ENCODE data around the gene CCDC82. TPM values are rescaled to one million over a fixed set of nuclear protein-coding genes. Genes with fewer than 3 reads are reported as not detected.
"Not testable (repeated sequence)": the region's sequence is repeated elsewhere in the genome, so short reads cannot be mapped to it uniquely, and the experiment has no call there.

The CCDC82 gene
- 25.6 TPM for polyA plus RNA-seq (2012; ENCODE audit: insufficient read depth, insufficient read length, low read depth)

DNA sequence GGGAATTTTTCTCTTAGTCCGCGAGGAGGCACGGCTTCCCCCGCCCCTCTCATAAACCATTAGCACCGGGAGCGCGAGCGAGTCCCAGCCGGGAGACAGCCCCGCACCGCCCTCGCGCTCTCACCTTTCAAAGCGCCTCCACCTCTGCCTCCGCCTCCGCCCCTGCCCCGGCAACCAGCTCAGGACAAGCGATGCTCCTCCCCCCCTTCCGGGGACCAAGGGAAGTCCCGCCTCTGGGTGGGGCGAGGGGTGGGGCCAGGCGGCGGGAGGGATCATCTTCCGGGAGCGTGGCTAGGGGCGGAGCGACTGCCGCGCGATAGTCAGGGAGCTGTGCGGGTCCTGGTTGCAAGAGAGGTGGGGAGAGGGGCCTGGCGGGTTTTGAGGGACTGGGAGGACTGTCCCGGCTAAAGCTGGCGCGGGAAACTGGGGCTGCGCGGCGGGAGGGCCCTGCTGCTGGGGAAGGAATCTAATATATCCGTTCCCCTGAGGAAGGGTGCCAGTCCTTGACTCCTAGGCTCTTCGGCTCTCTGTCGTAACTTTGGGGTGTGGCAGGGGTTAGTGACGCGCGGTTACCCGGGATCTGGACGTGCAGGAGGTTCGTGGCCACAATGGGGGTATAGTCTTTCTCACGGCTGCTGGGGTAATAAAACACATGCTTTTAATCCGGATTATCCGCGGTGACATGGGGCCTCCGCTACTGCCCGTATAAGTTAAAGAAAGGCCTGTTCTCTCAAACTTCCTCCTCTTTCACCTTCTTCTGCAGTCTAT, at the start of gene CCDC82, which contains the start of gene JRKL:
CCDC82 (minus strand) TSS at position 193 of the 768 bp plus-strand sequence. CDS start 5,165 bp downstream, outside the sequence.
JRKL (plus strand) TSS at position 294 of the 768 bp plus-strand sequence. CDS start 637 bp downstream, outside the sequence.
- Histone ChIP-seq H3K4me3 (ENCODE audit: low read depth, low read length) (peak within 1 kb of the TSS; percentile 91), H3K4me1 (peaks cover 10% of the 10 kb centered on the region), H3K27me3 (no peaks in the 10 kb centered on the region), H3K36me3 (no peaks in the 10 kb centered on the region), H3K9me3 (no peaks in the 10 kb centered on the region)
- TF ChIP-seq, protein P1, sequence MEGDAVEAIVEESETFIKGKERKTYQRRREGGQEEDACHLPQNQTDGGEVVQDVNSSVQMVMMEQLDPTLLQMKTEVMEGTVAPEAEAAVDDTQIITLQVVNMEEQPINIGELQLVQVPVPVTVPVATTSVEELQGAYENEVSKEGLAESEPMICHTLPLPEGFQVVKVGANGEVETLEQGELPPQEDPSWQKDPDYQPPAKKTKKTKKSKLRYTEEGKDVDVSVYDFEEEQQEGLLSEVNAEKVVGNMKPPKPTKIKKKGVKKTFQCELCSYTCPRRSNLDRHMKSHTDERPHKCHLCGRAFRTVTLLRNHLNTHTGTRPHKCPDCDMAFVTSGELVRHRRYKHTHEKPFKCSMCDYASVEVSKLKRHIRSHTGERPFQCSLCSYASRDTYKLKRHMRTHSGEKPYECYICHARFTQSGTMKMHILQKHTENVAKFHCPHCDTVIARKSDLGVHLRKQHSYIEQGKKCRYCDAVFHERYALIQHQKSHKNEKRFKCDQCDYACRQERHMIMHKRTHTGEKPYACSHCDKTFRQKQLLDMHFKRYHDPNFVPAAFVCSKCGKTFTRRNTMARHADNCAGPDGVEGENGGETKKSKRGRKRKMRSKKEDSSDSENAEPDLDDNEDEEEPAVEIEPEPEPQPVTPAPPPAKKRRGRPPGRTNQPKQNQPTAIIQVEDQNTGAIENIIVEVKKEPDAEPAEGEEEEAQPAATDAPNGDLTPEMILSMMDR (IDR thresholded peaks at IDR 0.05; ENCODE audit: low read depth, low read length) = no peak
- peak; percentile 99 for DNase-seq

- H3K9me3 ChIP-seq; DNase-seq; H3K4me3 ChIP-seq (ENCODE audit: low read depth, low read length); H3K4me1 ChIP-seq; H3K27me3 ChIP-seq; H3K36me3 ChIP-seq: not testable (repeated sequence)
Measured at GRCh38 chr11:96432654-96433053, 42.9 kb upstream of the CCDC82 start.

GRCh38 chr11:96430668-96431067, 41.0 kb upstream of the CCDC82 start:
- Histone ChIP-seq H3K4me1 (no peaks in the 10 kb centered on the region), H3K36me3 (no peaks in the 10 kb centered on the region; the same call in 1 of the 2 replicates), H3K4me3 (ENCODE audit: low read depth, low read length) (no peak overlapping the region), H3K27me3 (no peaks in the 10 kb centered on the region), H3K9me3 (no peaks in the 10 kb centered on the region; the same call in 1 of the 2 replicates)
- no peak for DNase-seq
- TF ChIP-seq, protein P1 (IDR thresholded peaks at IDR 0.05; ENCODE audit: low read depth, low read length) = no peak

DNA sequence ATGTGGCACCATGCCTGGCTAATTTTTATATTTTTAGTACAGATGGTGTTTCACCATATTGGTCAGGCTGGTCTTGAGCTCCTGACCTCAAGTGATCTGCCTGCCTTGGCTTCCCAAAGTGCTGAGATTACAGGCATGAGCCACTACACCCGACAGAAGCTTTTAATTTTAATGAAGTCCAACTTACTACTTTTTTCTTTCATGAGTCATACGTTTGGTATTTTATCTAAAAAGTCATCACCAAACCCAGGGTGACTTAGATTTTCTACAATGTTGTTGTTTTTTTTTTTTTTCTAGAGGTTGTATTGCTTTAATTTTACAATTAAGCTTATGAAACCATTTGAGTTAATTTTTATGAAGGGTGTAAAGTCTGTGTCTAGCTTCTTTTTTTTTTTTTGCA, 35.0 kb upstream of the CCDC82 start:
- Histone ChIP-seq H3K4me3 (ENCODE audit: low read depth, low read length) (no peak overlapping the region), H3K4me1 (no peaks in the 10 kb centered on the region), H3K27me3 (no peaks in the 10 kb centered on the region), H3K36me3 (no peaks in the 10 kb centered on the region), H3K9me3 (no peaks in the 10 kb centered on the region)
- DNase-seq = no peak
- TF ChIP-seq, protein P1 (IDR thresholded peaks at IDR 0.05; ENCODE audit: low read depth, low read length) = no peak

DNA sequence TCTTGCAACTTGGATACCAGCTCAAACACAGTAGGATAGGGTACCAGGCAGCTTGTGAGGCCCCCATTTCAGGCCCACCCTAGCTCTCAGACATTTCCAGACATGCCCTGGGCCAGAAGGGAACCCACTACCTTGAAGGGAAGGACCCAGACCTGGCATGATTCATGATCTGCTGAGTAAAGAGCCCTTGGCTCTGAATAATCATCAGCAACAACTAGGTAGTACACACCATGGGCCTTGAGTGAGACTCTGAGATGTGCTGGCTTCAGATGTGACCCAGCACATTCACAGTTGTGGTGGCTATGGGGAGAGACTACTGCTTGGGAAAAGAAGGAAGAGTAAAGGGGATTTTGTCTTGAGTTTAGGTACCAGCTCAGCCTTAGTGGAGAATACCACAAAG, 23.7 kb upstream of the CCDC82 start:
- DNase-seq = no peak
- TF ChIP-seq, protein P1 (IDR thresholded peaks at IDR 0.05; ENCODE audit: low read depth, low read length) = no peak
- Histone ChIP-seq H3K4me3 (ENCODE audit: low read depth, low read length) (no peak overlapping the region), H3K9me3 (no peaks in the 10 kb centered on the region), H3K4me1 (no peaks in the 10 kb centered on the region), H3K36me3 (no peaks in the 10 kb centered on the region), H3K27me3 (no peaks in the 10 kb centered on the region)

DNA sequence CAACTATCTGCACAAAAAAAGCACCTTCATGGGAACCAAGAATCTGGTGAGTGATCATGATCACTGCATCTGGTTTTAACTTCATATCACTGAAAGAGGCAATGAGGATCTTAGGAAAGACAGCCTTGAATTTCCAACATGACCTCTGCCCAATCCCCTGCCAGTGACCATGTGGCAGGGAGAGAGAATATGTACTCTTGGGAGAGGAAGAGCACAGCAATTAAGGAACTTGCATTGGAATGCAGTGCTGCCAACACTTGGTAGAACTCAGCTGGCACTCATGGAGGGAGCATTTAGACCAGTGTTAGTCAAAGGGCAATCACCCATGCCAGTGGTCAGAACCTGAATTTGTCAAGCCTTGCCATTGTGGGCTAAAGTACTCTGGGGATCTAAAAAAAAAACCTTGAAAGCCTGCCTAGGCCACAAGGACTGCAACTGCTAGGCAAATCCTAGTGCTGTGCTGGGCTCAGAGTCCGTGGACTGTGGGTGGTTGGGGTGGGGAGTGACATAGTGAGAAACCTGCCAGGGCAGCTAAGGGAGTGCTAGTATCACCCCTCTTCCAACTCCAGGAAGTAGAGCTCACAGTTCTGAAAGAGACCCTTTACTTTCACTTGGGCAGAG, 23.2 kb upstream of the CCDC82 start:
- no peaks in the 10 kb centered on the region for H3K4me1 ChIP-seq
- TF ChIP-seq, protein P1 (IDR thresholded peaks at IDR 0.05; ENCODE audit: low read depth, low read length) = no peak
- no peak for DNase-seq
- no peak overlapping the region for H3K4me3 ChIP-seq (ENCODE audit: low read depth, low read length)
- H3K36me3 ChIP-seq = no peaks in the 10 kb centered on the region
- no peaks in the 10 kb centered on the region for H3K9me3 ChIP-seq
- H3K27me3 ChIP-seq = no peaks in the 10 kb centered on the region

- H3K9me3 ChIP-seq; H3K36me3 ChIP-seq; H3K4me1 ChIP-seq; H3K27me3 ChIP-seq; DNase-seq; H3K4me3 ChIP-seq (ENCODE audit: low read depth, low read length): not testable (repeated sequence)
Measured at GRCh38 chr11:96411412-96411811, 21.7 kb upstream of the CCDC82 start.
